Mesothelial cell of epicardium (in vitro differentiated cells): ENCODE measurements around the gene SQOR. TPM values are rescaled to one million over a fixed set of nuclear protein-coding genes. Genes with fewer than 3 reads are reported as not detected.

Experiments
- DNase-seq, 2 experiments: peaks; one replicate each; pipeline ENCODE4 v3.0.0; 2021; ENCODE audit warnings: low spot score in 2 of 2; ENCODE audit not compliant: unreplicated experiment in 2 of 2
- H3K27ac Mint-ChIP-seq: 2 replicates; pipeline ENCODE4 v1.8.0; 2021; ENCODE audit warnings: mixed read lengths
- H3K27me3 Mint-ChIP-seq: 2 replicates; pipeline ENCODE4 v1.8.0; 2021; ENCODE audit warnings: low read depth, mixed read lengths
- H3K36me3 Mint-ChIP-seq: 2 replicates; pipeline ENCODE4 v1.8.0; 2021; ENCODE audit warnings: mixed read lengths
- H3K4me1 Mint-ChIP-seq: 2 replicates; pipeline ENCODE4 v1.8.0; 2021; ENCODE audit warnings: mixed read lengths
- H3K4me3 Mint-ChIP-seq: 2 replicates; pipeline ENCODE4 v1.8.0; 2021; ENCODE audit warnings: mild to moderate bottlenecking, moderate library complexity, mixed read lengths
- H3K9me3 Mint-ChIP-seq: 2 replicates; pipeline ENCODE4 v1.8.0; 2021; ENCODE audit warnings: mixed read lengths
- total RNA-seq: library from RNA; stranded (reverse); gene quantifications from 3 replicates; pipeline ENCODE4 v1.2.1, GENCODE V29; 2021
- TF ChIP-seq, protein P1 (sequence below): fragments of 200-600 bp; sonication (generic); IDR thresholded peaks from one replicate; pipeline ENCODE4 v1.5.0; 2021; ENCODE audit warnings: antibody characterized with exemption; ENCODE audit not compliant: unreplicated experiment

SQOR gene
- total RNA-seq, 1 donor from 2014 or later: 0.94 TPM

DNA sequence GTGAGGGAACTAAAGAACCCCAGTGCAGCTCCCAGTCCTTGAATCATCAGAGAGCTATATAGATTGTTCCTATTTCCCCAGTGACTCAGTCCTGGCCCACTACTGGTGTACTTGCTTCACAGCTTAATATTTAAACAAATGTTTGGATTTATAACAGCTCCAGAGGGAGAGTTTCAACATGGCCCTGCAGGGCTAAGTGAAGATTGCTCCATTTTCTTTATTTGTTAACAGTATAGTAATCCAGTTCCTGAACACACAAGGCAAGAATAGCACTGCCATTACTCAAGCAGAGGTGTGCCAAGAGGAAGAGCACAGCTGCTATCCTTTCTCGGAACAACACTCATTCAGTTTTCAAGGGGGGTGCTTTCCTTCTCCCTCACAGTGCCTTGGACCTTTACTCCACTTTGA is 6.5 kb downstream of the SQOR start:
- Mint-ChIP-seq H3K9me3 (no peaks in the 10 kb centered on the region), H3K4me1 (peaks cover 14% of the 10 kb centered on the region), H3K27ac (no peak overlapping the region), H3K27me3 (peaks cover 48% of the 10 kb centered on the region), H3K4me3 (no peak overlapping the region), H3K36me3 (no peaks in the 10 kb centered on the region)
- TF ChIP-seq, protein P1, sequence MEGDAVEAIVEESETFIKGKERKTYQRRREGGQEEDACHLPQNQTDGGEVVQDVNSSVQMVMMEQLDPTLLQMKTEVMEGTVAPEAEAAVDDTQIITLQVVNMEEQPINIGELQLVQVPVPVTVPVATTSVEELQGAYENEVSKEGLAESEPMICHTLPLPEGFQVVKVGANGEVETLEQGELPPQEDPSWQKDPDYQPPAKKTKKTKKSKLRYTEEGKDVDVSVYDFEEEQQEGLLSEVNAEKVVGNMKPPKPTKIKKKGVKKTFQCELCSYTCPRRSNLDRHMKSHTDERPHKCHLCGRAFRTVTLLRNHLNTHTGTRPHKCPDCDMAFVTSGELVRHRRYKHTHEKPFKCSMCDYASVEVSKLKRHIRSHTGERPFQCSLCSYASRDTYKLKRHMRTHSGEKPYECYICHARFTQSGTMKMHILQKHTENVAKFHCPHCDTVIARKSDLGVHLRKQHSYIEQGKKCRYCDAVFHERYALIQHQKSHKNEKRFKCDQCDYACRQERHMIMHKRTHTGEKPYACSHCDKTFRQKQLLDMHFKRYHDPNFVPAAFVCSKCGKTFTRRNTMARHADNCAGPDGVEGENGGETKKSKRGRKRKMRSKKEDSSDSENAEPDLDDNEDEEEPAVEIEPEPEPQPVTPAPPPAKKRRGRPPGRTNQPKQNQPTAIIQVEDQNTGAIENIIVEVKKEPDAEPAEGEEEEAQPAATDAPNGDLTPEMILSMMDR: no peak
- DNase-seq: no peak

DNA sequence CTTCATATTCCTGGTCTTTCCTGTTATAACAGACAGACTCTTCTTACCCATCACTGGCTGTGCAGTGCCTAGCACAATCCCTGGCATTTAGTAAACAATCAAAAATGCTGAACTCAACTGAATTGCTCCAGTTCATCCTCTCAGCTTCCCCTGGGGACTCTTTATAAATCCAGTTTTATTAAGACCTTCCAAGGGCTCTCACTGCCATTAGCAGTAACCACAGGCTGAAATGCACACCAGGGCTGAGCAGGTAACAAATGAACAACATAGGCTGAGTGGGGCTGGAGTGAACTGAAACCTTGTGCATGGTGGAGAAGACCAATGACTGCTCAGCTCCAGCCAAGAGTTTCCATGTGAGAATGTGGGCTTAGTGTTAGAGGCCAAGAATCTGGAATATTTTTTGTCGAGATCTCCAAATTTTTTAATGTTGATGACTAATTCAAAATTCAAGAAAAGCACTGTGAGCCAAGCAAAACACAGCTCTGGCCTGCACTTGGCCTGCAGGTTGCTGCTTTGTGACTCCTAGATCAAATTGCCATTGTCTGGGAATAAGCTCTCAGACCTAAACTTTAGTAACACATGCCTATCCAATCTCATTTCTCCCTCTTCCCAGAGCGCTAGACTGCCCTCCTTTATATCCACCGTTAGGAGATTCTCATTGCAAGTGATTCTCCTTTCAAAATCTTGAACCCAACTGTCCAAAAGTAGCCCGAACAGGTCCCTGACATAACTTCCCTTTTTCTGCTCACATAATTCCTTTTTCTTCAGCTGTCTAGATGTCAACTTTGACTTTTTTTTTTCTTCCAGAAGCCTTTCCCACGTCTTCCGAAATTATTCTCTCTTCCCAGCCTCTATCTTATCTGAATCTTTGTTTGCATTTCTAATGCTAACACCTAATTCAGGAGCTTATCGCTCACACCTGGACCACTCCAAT is 7.4 kb downstream of the SQOR start:
- H3K27ac Mint-ChIP-seq: no peak overlapping the region
- peaks cover 11% of the 10 kb centered on the region for H3K4me1 Mint-ChIP-seq

DNA sequence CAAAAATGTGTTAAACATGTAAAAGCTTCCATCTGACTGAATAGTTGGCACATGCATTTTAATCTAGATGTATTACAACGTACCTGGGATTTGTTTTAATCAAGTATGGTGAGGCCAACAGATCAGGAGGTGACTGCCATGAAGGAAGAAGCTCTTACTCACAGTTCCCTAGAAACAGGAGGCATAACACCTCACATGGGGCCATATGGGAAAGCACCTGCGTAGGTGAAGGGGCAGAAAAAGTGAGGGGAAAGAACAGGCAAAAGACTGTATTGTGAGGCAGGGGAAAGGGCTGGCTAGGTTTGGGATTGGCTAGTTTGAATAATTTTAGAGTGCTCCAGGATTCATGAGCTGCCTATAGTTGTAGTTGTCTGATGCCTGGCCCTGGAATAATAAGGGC is 9.6 kb downstream of the SQOR start:
- no peak overlapping the region for H3K4me3 Mint-ChIP-seq
- H3K9me3 Mint-ChIP-seq: no peaks in the 10 kb centered on the region
- no peak for DNase-seq
- TF ChIP-seq, protein P1: no peak
- H3K4me1 Mint-ChIP-seq: peaks cover 7% of the 10 kb centered on the region
- H3K27ac Mint-ChIP-seq: no peak overlapping the region
- no peaks in the 10 kb centered on the region for H3K36me3 Mint-ChIP-seq
- peaks cover 30% of the 10 kb centered on the region for H3K27me3 Mint-ChIP-seq

More for the DNA sequence above, 7.4 kb downstream of the SQOR start:
- no peak for DNase-seq
- Mint-ChIP-seq H3K4me3 (no peak overlapping the region), H3K27me3 (peaks cover 48% of the 10 kb centered on the region), H3K36me3 (no peaks in the 10 kb centered on the region), H3K9me3 (no peaks in the 10 kb centered on the region)
- TF ChIP-seq, protein P1: no peak

DNA sequence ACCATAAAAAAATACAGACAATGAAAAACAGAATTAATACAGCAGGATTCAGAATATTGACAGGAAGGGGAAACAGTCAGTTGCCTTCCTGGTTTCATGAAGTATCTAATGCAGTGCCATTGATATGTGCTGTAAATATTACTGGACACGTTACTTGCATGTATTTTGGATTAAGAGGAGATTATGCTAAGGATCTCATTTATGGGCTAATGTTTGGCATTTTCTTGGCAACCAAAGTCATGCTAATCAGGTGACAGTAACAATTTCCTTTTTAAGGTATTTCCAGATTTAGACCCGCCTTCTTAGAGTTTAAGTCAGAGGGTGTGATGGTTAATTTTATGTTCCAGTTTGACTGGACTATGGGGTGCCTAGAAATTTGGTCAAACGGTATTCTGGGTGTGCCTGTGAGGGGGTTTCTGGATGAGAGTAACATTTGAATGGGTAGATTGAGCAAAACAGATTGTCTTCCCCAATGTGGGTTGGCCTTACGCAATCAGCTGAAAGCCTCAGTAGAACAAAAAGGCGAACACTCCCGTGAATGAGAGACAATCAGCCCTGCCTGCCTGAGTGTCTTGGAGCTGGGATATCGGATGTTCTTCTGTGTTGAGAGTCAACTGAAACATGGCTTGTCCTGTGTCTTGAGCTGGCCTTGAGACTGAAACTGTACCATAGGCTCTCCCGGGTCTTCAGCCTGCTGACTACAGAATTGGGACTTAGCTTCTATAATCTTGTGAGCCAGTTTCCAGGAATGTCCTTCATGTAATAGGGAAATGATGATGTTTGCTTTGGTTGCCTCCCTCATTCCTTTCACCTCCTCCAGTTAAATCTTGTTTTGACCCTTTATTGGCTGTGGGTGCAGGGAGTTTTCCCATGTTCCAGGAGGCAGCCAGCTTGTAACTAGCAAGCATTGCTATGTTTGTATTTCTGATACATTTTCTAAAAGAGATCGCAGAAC is 10.5 kb downstream of the SQOR start:
- Mint-ChIP-seq H3K27ac (no peak overlapping the region), H3K36me3 (no peaks in the 10 kb centered on the region), H3K27me3 (peaks cover 21% of the 10 kb centered on the region), H3K4me3 (no peak overlapping the region), H3K4me1 (peaks cover 7% of the 10 kb centered on the region), H3K9me3 (no peaks in the 10 kb centered on the region)
- no peak for DNase-seq
- TF ChIP-seq, protein P1: no peak

DNA sequence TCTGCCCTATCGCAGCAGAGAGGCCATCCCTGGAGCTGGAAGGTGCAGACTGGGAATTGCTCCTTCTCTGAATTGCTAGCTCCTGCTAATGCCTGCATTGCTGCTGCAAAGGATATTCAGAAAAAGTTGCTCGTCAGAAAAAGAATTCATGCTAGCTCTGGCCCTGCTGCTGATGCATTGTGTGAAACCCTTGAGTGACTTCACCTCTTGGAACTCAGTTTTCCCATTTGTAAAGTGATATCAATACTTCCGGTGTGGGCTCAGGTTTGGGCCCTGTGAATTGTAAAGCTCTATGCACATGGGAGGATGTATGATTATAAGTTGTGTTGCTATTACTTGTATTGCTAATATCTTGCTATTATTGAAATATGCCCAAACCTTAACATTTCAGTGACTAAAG is 11.4 kb downstream of the SQOR start:
- no peak overlapping the region for H3K4me3 Mint-ChIP-seq
- DNase-seq: no peak
- no peaks in the 10 kb centered on the region for H3K36me3 Mint-ChIP-seq
- TF ChIP-seq, protein P1: no peak
- H3K4me1 Mint-ChIP-seq: peaks cover 7% of the 10 kb centered on the region
- H3K27me3 Mint-ChIP-seq: peaks cover 14% of the 10 kb centered on the region
- no peak overlapping the region for H3K27ac Mint-ChIP-seq
- H3K9me3 Mint-ChIP-seq: no peaks in the 10 kb centered on the region
